ENCODE data around the gene ADAM23.

The ADAM23 gene

DNA sequence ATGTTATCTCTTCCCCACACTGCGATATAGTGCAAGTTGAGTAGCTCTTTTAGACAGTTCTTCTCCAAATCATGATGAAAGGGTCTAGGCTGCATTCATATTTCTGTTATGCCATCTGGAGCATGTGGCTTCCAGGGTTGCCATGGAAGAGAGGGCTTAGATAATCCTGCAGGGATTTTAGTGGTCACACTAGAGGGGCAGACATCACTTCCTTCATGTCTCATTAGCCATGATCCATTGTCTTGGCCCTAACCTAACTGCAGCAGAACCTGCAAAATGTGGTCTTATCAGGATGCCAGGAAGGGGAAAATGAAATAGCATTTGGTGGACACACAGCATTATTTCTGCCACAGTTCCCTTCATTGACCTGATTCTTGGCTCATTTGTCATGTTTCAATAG, 83.1 kb downstream of the ADAM23 start:
- in situ Hi-C loops (cut with MboI; ENCODE audit: low sequenced_read_pairs, unreplicated experiment) = no loop called here
- DNase-seq (ENCODE audit: low spot score) = no peak
- no peak for TF ChIP-seq CTCF (IDR thresholded peaks at IDR 0.05; ENCODE audit: borderline replicate concordance, control extremely low read depth, extremely low read depth, insufficient read depth, missing control alignments)

DNA sequence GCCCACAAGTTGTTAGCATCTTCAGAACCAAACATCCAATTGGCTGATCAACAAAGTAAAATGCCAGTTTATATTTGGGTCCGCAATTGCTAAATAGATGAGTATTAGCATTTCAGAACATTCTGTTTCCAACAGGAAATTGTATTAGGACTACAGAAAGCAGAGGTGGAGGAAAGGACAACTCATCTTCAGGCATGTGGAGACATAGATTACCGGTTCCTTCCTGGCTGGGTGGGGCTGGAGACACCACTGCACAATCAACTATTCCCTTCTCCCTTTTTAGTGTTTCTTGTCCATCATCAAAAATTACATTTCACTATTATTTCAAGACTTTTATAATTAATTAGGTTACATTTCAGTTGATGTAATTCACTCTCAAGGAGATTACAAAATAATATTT, 83.8 kb downstream of the ADAM23 start:
- TF ChIP-seq CTCF (IDR thresholded peaks at IDR 0.05; ENCODE audit: borderline replicate concordance, control extremely low read depth, extremely low read depth, insufficient read depth, missing control alignments) = no peak
- in situ Hi-C loops (cut with MboI; ENCODE audit: low sequenced_read_pairs, unreplicated experiment) = no loop called here
- no peak for DNase-seq (ENCODE audit: low spot score)

DNA sequence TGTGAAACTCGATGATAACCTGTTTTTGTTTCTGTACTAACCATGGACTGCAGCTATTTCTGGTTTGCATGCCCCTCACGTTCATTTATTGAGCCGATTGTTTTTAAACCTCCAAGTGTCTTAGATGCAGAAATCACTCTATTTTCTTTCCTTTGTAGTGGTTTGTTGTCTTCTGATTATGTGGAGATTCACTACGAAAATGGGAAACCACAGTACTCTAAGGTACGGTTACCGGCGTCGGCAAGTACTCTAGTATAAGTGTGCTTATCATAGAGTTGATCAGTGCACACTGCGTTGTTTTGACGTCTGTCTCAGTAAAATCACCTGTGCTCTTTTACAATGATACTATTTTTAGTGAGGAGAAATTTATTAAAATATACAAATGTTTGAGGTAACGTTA, 87.4 kb downstream of the ADAM23 start:
- in situ Hi-C loops (cut with MboI; ENCODE audit: low sequenced_read_pairs, unreplicated experiment) = no loop called here
- no peak for TF ChIP-seq CTCF (IDR thresholded peaks at IDR 0.05; ENCODE audit: borderline replicate concordance, control extremely low read depth, extremely low read depth, insufficient read depth, missing control alignments)
- no peak for DNase-seq (ENCODE audit: low spot score)

GRCh38 chr2:206531996-206532543, 88.7 kb downstream of the ADAM23 start:
- no peak for TF ChIP-seq CTCF (IDR thresholded peaks at IDR 0.05; ENCODE audit: borderline replicate concordance, control extremely low read depth, extremely low read depth, insufficient read depth, missing control alignments)
- no peak for DNase-seq (ENCODE audit: low spot score)
- in situ Hi-C loops (cut with MboI; ENCODE audit: low sequenced_read_pairs, unreplicated experiment) = no loop called here

DNA sequence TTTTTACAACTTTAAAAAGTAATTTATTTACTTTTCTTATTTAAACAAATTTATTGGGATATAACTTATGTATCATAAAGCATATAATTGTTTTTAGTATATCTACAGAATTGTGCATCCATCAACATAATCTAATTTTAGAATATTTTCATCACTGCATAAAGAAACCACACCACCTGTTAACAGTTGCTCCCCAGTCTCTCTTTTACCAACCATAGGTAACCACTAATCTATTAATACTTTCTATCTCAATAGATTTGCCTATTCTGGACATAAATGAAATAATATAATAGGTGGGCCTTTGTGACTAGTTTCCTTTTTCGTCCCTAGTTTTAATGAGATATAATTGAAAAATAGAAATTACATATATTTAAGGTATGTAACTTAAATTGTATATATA, 90.6 kb downstream of the ADAM23 start:
- TF ChIP-seq CTCF (IDR thresholded peaks at IDR 0.05; ENCODE audit: borderline replicate concordance, control extremely low read depth, extremely low read depth, insufficient read depth, missing control alignments) = no peak
- in situ Hi-C loops (cut with MboI; ENCODE audit: low sequenced_read_pairs, unreplicated experiment) = no loop called here
- DNase-seq (ENCODE audit: low spot score) = no peak

DNA sequence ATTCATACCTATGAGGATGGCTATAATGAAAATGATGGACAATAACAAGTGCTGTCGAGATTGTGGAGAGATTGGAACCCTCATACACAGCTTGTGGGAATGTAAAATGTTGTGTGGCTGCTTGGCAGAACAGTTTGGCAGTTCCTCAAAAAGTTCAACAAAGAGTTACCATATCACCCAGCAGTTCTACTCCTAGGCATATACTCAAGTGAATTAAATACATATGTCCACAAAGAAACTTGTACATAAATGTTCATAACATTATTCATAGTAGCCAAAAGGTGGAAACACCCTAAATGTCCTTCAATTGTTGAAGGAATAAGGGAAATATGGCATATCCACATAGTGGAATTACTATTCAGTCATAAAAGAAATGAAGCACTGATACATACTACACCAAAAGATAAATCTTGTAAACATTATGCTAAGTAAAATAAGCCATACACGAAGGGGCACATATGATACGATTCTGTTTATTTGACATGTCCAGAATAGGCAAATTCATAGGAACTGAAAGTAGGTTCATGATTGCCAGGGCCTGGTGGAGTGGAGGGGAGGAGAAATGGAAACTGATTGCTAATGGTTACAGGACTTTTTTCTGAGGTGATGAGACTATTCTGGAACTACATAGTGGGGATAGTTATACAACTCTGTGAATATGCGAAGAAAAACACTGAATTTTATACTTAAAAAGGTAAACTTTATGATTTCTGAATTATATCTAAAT, 92.1 kb downstream of the ADAM23 start:
- in situ Hi-C loops (cut with MboI; ENCODE audit: low sequenced_read_pairs, unreplicated experiment) = no loop called here
- TF ChIP-seq CTCF (IDR thresholded peaks at IDR 0.05; ENCODE audit: borderline replicate concordance, control extremely low read depth, extremely low read depth, insufficient read depth, missing control alignments) = no peak
- DNase-seq (ENCODE audit: low spot score) = no peak
